ENCODE measurements around the gene IFNAR2.

IFNAR2 gene

GRCh38 chr21:33229784-33230544 is at the start of gene IFNAR2:
IFNAR2 (plus strand) TSS chr21:33229938; CDS start chr21:33241923, 11,985 bp downstream.
- no peak for FAIRE-seq

GRCh38 chr21:33185852-33186251 is 43.9 kb upstream of the IFNAR2 start:
- FAIRE-seq, result no peak

GRCh38 chr21:33187276-33187675 is 42.5 kb upstream of the IFNAR2 start:
- FAIRE-seq, result no peak

- no peak for FAIRE-seq
Measured at GRCh38 chr21:33189237-33189636, 40.5 kb upstream of the IFNAR2 start.

GRCh38 chr21:33189824-33190223 is 39.9 kb upstream of the IFNAR2 start:
- no peak for FAIRE-seq

- no peak for FAIRE-seq
Measured at GRCh38 chr21:33196941-33197374, 32.8 kb upstream of the IFNAR2 start.

- no peak for FAIRE-seq
Measured at GRCh38 chr21:33197496-33197895, 32.2 kb upstream of the IFNAR2 start.

- FAIRE-seq, result no peak
Measured at GRCh38 chr21:33198346-33199099, 31.2 kb upstream of the IFNAR2 start.

- no peak for FAIRE-seq
Measured at GRCh38 chr21:33199100-33199464, 30.7 kb upstream of the IFNAR2 start.

GRCh38 chr21:33199516-33200217 is 30.1 kb upstream of the IFNAR2 start:
- peak; percentile 91 for FAIRE-seq

GRCh38 chr21:33201956-33202355 is 27.8 kb upstream of the IFNAR2 start:
- no peak for FAIRE-seq

GRCh38 chr21:33202464-33203363 is 27.0 kb upstream of the IFNAR2 start:
- FAIRE-seq, result no peak

- no peak for FAIRE-seq
Measured at GRCh38 chr21:33203371-33203724, 26.4 kb upstream of the IFNAR2 start.

GRCh38 chr21:33205476-33205875 is 24.3 kb upstream of the IFNAR2 start:
- FAIRE-seq, result no peak

- FAIRE-seq, result no peak
Measured at GRCh38 chr21:33206771-33207281, 22.9 kb upstream of the IFNAR2 start.

GRCh38 chr21:33207449-33208149 is 22.1 kb upstream of the IFNAR2 start:
- FAIRE-seq, result no peak

- no peak for FAIRE-seq
Measured at GRCh38 chr21:33208534-33208933, 21.2 kb upstream of the IFNAR2 start.

- FAIRE-seq, result no peak
Measured at GRCh38 chr21:33211305-33211704, 18.4 kb upstream of the IFNAR2 start.

GRCh38 chr21:33211732-33212131 is 18.0 kb upstream of the IFNAR2 start:
- no peak for FAIRE-seq

- no peak for FAIRE-seq
Measured at GRCh38 chr21:33212159-33212851, 17.4 kb upstream of the IFNAR2 start.

GRCh38 chr21:33214056-33214455 is 15.7 kb upstream of the IFNAR2 start:
- no peak for FAIRE-seq

Measured in A204.1 (cell line).